HG03521 (cell line): ENCODE results near the gene DGKD.

Experiments
- ATAC-seq: cut with Tn5 transposase; IDR thresholded peaks from one replicate; pipeline ENCODE4 v1.9.1; 2021; ENCODE audit warnings: mild to moderate bottlenecking, moderate library complexity; ENCODE audit not compliant: unreplicated experiment

DGKD gene

GRCh38 chr2:233440714-233441113, 86.4 kb downstream of the DGKD start:
- no peak for ATAC-seq

DNA sequence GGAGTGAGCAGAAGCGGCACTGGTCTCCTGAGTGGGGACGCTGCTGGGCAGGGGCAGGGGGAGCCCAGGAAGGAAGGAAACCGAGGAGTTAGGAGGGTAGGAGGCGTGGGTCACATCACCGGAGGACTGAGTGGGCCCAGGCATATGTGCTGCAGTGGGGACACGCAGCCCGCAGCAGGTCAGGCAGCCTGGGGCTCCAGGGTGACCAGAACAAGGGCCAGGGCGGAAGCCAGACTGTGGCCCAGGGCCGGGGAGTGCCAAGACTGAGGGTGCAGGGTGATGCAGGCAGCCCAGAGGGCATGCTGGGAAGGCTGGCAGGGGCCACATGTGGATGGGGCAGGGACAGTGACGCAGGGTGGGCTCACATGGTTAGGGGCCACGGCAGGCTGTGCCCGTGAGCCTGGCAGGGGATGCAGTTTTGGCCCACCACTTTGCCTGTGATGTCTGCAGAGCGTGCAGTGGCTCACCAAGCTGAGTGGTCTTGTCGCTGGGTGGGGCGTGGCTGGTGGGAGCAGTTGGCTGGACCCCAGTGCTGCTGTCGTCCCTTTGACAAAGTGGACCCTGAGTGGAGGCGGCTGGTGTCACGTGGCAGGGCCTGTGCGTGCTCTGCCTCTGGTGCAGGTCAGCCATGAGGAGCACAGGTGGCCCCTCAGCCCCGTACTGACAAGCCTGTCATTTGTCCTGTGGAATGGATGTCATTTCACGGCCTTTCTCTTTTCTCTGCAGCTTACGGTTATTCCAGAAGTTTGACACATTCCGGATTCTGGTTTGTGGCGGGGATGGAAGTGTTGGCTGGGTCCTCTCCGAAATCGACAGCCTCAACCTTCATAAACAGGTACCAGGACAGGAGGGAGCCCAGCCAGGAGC, 87.1 kb downstream of the DGKD start:
- no peak for ATAC-seq

DNA sequence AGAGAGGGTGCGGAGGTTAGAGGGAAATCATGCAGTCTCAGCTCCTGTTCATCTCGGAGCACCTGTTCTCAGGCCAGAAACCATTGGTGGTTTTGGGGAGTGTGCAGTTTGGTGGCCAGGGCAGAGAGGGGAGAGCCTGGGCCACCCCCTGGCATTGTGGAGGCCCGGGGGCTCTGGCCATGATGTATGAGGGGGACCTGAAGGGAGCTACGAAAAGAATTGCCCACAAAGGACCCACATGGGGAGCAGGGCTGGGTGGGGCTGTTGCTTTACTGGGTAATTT, 87.7 kb downstream of the DGKD start:
- no peak for ATAC-seq

DNA sequence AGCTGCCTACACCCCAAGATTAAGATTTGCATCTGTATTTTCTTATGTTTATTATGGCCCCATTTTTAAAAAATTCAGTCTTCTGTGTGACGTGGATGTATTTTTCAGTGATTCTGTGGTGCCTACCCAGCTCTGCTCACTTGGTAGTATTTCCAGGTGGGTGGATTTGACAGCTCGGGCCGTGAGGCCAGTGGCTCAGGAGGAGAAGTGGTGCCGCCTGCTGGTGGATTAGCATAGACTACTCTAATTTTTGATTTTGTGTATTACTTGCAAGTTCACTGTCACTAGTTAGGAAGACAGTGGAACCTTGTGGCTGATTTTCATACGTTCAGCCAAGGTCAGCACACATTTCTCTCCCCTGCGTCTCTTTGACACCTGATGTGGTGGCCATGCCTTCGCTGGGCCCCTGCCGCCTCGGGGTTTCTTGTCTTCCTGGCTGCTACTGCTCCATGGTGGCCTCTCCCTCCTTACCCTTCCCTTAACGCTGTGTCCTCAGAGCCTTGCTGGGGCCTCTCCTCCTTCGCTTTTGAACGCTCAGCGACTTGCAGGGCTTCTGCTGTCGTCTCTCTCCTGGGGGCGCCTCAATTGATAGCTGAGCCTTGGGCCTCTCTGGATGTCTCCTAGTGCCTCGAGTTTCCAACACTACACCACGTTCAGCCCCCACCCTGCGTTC, 89.4 kb downstream of the DGKD start:
- no peak for ATAC-seq

- ATAC-seq, result no peak
These were observed 90.2 kb downstream of the DGKD start for GRCh38 chr2:233444501-233444900.

DNA sequence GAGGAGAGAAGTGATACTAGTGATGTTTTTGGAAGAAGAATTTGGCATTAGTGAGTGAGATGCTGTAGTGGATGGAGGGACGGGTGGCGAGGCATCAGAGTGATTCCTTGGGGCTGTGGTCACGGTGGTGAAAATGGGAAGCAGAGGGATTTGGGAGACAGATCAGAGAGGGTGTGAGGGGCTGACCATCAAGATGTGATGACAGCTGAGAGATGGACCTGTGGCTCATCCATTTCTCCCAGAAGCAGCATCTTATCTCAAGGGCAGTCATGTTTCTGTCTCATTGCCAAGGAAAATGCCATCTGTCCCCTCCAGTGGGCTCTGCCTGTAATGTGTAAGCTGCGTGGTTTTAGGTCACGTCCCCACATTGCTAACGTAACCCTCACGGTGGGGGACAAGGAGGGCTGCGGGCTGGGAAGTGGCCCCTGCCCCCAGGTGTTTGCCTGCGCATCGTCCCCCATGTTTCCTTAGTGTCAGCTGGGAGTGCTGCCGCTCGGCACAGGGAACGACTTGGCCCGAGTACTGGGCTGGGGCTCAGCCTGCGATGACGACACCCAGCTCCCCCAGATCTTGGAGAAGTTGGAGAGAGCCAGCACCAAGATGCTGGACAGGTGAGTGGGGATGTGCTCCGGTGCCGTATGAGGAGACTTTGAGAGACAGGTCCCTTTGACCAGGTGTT, 91.0 kb downstream of the DGKD start:
- no peak for ATAC-seq

DNA sequence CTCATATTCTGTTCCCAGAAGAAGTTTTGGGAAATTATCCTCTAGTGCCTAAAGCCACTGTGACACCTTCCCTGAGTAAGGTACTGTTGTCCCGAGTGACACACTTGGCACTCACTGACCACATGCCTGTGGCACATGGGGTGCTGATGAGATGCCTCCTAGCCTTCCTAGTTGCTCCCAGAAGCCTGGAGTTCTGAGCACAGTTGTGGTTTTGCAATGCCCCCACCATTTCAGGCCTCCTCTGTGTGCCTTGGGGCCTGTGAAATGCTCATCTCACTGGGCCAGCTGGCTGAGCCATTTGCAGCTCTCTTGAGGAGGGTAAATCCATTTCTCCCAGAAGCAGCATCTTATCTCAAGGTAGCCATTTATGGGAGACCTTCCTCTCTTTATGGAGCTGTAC, 91.8 kb downstream of the DGKD start:
- ATAC-seq, result no peak

DNA sequence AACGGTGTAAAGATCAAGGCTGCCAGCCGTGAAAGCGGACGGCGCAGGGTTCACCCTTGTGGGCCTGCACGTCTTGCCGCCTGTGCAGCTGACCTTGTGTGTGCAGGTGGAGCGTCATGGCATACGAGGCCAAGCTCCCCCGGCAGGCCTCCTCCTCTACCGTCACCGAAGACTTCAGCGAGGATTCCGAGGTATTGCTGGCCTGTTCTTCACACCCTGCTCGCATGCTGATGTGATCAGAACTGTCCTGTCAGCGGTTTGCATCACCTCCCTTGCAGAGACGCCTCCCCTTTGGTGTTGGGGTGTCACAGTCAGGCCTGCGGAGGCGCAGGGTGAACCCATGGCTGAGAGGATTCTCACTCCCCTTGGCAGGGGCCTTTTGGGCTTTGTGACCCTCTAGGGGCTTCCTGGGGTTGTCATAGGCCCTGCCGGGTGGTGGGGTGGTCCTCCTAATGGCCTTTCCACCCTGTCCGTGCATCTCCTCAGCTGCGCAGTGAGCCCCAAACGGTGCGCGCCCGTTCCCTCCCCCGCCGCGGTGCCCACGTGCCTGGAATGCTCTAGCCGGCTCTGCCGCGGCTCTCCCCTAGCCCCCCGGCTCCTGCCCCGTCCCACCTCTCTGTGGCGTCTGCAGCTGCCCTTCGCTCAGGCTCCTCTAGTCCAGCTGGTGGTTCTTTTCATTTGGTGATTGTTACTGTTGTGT, 92.5 kb downstream of the DGKD start:
- ATAC-seq, result no peak

DNA sequence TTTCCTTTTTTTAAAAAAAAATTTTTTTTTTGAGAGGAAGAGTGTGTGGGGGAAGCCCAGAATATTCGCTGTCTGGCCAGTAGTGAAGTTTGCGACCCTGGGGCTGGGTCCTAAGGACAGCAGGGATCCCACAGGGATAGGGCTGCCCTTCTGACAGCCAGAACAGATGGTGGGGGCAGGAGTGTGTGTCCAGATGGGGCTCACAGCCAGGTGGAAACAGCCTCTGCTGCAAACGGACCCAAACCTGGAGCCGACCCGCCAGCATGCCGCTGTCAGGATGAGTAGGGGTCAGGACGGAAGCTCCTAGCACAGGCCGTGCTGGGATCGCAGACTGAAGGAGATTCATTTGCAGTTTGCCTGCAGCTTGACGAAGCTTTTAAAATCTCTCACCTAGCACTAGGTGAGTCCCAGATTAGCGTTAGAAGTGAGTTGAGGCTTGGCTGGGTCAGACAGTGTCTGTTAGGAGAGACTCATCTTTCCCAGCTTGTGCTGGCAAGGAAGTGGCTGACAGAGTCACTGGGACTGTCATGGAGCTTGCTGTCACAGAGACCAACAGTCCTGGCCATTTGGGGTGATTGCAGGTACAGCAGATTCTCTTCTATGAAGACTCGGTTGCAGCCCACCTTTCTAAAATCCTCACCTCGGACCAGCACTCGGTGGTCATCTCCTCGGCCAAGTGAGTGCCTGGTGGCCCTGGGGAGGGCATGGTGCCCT, 93.4 kb downstream of the DGKD start:
- ATAC-seq, result no peak

DNA sequence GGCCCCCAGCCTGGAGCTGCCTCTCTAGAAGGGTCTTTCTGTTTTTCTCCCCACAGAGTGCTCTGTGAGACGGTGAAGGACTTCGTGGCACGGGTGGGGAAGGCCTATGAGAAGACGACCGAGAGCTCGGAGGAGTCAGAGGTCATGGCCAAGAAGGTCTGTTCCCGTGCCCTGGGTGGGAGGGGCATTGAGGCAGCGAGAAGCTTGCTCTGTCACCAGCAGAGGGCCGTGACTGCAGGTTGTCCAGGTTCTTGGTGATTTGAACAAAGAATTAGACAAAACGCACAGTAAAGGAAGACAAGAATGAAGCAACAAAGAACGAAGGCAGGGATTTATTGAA, 93.9 kb downstream of the DGKD start:
- ATAC-seq, result no peak

- ATAC-seq, result no peak
These were observed 94.3 kb downstream of the DGKD start for GRCh38 chr2:233448575-233448974.

- no peak for ATAC-seq
These were observed 95.0 kb downstream of the DGKD start for GRCh38 chr2:233449081-233449901.

- no peak for ATAC-seq
These were observed 95.9 kb downstream of the DGKD start for GRCh38 chr2:233449921-233450863.

GRCh38 chr2:233450864-233451575, 96.7 kb downstream of the DGKD start:
- ATAC-seq, result no peak

DNA sequence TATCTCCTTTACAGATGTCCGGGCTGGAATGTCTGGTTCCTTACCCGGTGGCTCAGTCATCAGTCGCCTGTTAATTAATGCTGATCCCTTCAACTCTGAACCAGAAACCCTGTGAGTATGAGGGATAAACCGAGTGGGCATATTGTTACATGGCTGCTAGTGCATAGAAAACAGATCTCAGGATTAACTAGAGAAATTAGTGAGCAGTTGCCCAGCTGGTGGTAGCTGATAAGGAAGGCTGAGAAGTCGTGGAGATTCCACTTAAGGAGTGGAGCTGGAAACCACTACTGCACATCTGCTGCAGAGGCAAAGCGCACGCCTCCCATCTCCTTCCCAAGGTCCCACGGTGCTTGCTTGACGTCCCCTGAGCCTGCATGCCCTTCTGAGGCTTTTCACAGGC, 97.7 kb downstream of the DGKD start:
- ATAC-seq, result no peak

GRCh38 chr2:233453111-233453915, 99.0 kb downstream of the DGKD start:
- no peak for ATAC-seq

GRCh38 chr2:233453916-233454315, 99.6 kb downstream of the DGKD start:
- no peak for ATAC-seq

DNA sequence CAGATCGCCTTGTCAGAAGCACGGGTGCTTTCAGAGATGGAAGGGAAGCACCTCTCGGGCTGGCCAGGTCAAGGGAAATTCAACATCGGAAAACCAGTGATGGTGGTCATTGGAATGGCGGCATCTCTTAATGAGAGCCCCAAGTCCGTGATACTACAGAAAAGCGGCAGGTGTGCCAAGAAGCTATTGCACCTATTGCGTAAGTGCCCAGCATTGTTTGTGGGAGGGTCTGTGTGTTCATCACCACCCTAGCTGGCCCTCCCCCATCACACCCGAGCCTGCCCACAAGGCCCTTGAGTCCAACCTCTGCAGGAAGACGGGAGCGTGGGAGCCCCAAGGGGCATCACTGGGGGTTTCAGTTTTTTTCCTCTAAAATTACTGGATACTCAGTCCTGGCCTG, 100.7 kb downstream of the DGKD start:
- ATAC-seq, result no peak
